Astrocyte (in vitro differentiated cells and primary cell): ENCODE results near the gene LTA. TPM values are rescaled to one million over a fixed set of nuclear protein-coding genes. Genes with fewer than 3 reads are reported as not detected.

Experiments used
- DNase-seq: peaks from one replicate; pipeline ENCODE4 v3.0.0-alpha.2; 2010; ENCODE audit warnings: low read depth
- FAIRE-seq: peaks from 2 replicates; lab custom pipeline; 2011; peaks lifted over from hg19 to GRCh38; lab: Jason Lieb, UNC
- H2AFZ ChIP-seq: 2 replicates; pipeline ENCODE4 v1.6.0; 2012; ENCODE audit warnings: low read depth, low read length, inconsistent platforms
- H3K27ac ChIP-seq: 2 replicates; pipeline ENCODE4 v1.5.1; 2011; ENCODE audit warnings: low read depth, low read length, inconsistent platforms
- H3K27me3 ChIP-seq: 2 replicates; pipeline ENCODE4 v1.6.0; 2011; ENCODE audit warnings: low read length, inconsistent platforms; ENCODE audit not compliant: insufficient read depth
- H3K36me3 ChIP-seq: 2 replicates; pipeline ENCODE4 v1.5.1; 2011; ENCODE audit warnings: low read length, inconsistent platforms; ENCODE audit not compliant: insufficient read depth
- H3K4me1 ChIP-seq: 2 replicates; pipeline ENCODE4 v1.5.1; 2011; ENCODE audit warnings: low read length, inconsistent platforms; ENCODE audit not compliant: insufficient read depth
- H3K4me2 ChIP-seq: 2 replicates; pipeline ENCODE4 v1.6.0; 2012; ENCODE audit warnings: low read length, inconsistent platforms
- H3K4me3 ChIP-seq: 2 replicates; pipeline ENCODE4 v1.5.1; 2011; ENCODE audit warnings: low read depth, mild to moderate bottlenecking, low read length, inconsistent platforms; ENCODE audit not compliant: insufficient read depth
- H3K79me2 ChIP-seq: 2 replicates; pipeline ENCODE4 v1.6.0; 2012; ENCODE audit warnings: mild to moderate bottlenecking, low read length, inconsistent platforms; ENCODE audit not compliant: insufficient read depth
- H3K9ac ChIP-seq: 2 replicates; pipeline ENCODE4 v1.6.0; 2012; ENCODE audit warnings: mild to moderate bottlenecking, low read length, inconsistent platforms
- H3K9me3 ChIP-seq: 2 replicates; pipeline ENCODE4 v1.5.1; 2012; ENCODE audit warnings: low read depth, mild to moderate bottlenecking, low read length, inconsistent platforms; ENCODE audit not compliant: insufficient read depth
- H4K20me1 ChIP-seq: 2 replicates; pipeline ENCODE4 v1.6.0; 2012; ENCODE audit warnings: low read length, inconsistent platforms; ENCODE audit not compliant: insufficient read depth
- H3K27ac Mint-ChIP-seq: one replicate; pipeline ENCODE4 v1.8.0; 2021; ENCODE audit warnings: mild to moderate bottlenecking, mixed read lengths; ENCODE audit not compliant: unreplicated experiment
- H3K27me3 Mint-ChIP-seq: one replicate; pipeline ENCODE4 v1.8.0; 2021; ENCODE audit warnings: low read depth, mixed read lengths; ENCODE audit not compliant: unreplicated experiment
- H3K36me3 Mint-ChIP-seq: one replicate; pipeline ENCODE4 v1.8.0; 2021; ENCODE audit warnings: low read depth, mixed read lengths; ENCODE audit not compliant: unreplicated experiment
- H3K4me1 Mint-ChIP-seq: one replicate; pipeline ENCODE4 v1.8.0; 2021; ENCODE audit warnings: low read depth, mixed read lengths; ENCODE audit not compliant: unreplicated experiment
- H3K4me3 Mint-ChIP-seq: one replicate; pipeline ENCODE4 v1.8.0; 2021; ENCODE audit warnings: mild to moderate bottlenecking, moderate library complexity, mixed read lengths; ENCODE audit not compliant: unreplicated experiment
- H3K9me3 Mint-ChIP-seq: one replicate; pipeline ENCODE4 v1.8.0; 2021; ENCODE audit warnings: mild to moderate bottlenecking, mixed read lengths; ENCODE audit not compliant: unreplicated experiment
- CTCF ChIP-seq: IDR thresholded peaks from 2 replicates; pipeline ENCODE4 v1.5.1; 2011; ENCODE audit warnings: low read depth, mild to moderate bottlenecking, inconsistent platforms, low read length, moderate library complexity; ENCODE audit not compliant: insufficient read depth
- EZH2 ChIP-seq: IDR thresholded peaks from 2 replicates; pipeline ENCODE4 v1.6.1; 2012; ENCODE audit warnings: mild to moderate bottlenecking, low read length, inconsistent platforms; ENCODE audit not compliant: insufficient read depth
- total RNA-seq: library from RNA; stranded (reverse); gene quantifications from 2 replicates; pipeline ENCODE4 v1.2.1, GENCODE V29; 2021

The LTA gene
- total RNA-seq, 1 donor from 2014 or later, result not detected

- DNase-seq (no peak), FAIRE-seq (no peak)
- Histone ChIP-seq H2AFZ (no peak overlapping the region), H4K20me1 (no peaks in the 10 kb centered on the region), H3K4me1 (no peaks in the 10 kb centered on the region), H3K9me3 (no peaks in the 10 kb centered on the region), H3K79me2 (no peaks in the 10 kb centered on the region), H3K27ac (no peak overlapping the region), H3K27me3 (no peaks in the 10 kb centered on the region), H3K9ac (no peak overlapping the region), H3K4me3 (no peak overlapping the region), H3K4me2 (no peak overlapping the region), H3K36me3 (no peaks in the 10 kb centered on the region)
- Mint-ChIP-seq H3K27me3 (peaks cover 2% of the 10 kb centered on the region), H3K27ac (no peak overlapping the region), H3K9me3 (no peaks in the 10 kb centered on the region), H3K4me3 (no peak overlapping the region), H3K36me3 (no peaks in the 10 kb centered on the region), H3K4me1 (peaks cover 5% of the 10 kb centered on the region)
- TF ChIP-seq EZH2 (no peak), CTCF (no peak)
Measured at GRCh38 chr6:31610968-31611367, 38.9 kb downstream of the LTA start.

- no peak overlapping the region for H3K9ac ChIP-seq
- Mint-ChIP-seq H3K27me3 (peaks cover 6% of the 10 kb centered on the region), H3K36me3 (no peaks in the 10 kb centered on the region), H3K4me1 (peaks cover 5% of the 10 kb centered on the region), H3K4me3 (no peak overlapping the region), H3K9me3 (no peaks in the 10 kb centered on the region), H3K27ac (no peak overlapping the region)
- H3K36me3 ChIP-seq, result no peaks in the 10 kb centered on the region
- TF ChIP-seq CTCF, result no peak
- TF ChIP-seq EZH2, result no peak
- DNase-seq (no peak), FAIRE-seq (no peak)
- H3K4me1 ChIP-seq, result no peaks in the 10 kb centered on the region
- H3K4me2 ChIP-seq, result no peak overlapping the region
- no peak overlapping the region for H3K27ac ChIP-seq
- H2AFZ ChIP-seq, result no peak overlapping the region
- H3K27me3 ChIP-seq, result no peaks in the 10 kb centered on the region
- no peaks in the 10 kb centered on the region for H4K20me1 ChIP-seq
- no peaks in the 10 kb centered on the region for H3K79me2 ChIP-seq
- H3K9me3 ChIP-seq, result no peaks in the 10 kb centered on the region
- no peak overlapping the region for H3K4me3 ChIP-seq
Measured at GRCh38 chr6:31614075-31614619, 42.1 kb downstream of the LTA start.
